Measurements from ENCODE around the gene PCED1A.
"Not testable (repeated sequence)": the region's sequence is repeated elsewhere in the genome, so short reads cannot be mapped to it uniquely, and the experiment has no call there.

The PCED1A gene

GRCh38 chr20:2826655-2827054 is 13.8 kb downstream of the PCED1A start:
- DNase-seq (ENCODE audit: low spot score) = no peak

DNA sequence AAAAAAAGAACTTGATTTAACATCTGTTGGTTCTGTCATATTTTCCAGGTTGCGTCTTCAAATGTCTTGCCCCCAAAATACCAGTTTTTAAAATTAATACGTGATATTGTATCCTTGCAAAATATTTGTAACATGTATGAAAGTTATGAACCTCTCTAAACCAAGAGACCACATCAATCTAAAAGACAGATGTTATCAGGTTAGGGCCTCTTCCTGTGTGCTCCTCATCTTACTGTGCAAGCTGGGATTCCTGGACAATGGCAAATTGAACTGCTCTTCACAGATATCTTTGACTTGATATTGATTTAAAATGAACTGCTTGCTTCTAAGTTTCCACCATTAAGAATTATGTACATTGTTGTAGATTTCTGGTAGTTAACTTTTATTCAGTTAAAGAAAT is 14.7 kb downstream of the PCED1A start:
- no peak for DNase-seq (ENCODE audit: low spot score)

- no peak for DNase-seq (ENCODE audit: low spot score)
Measured at GRCh38 chr20:2822073-2822472, 18.4 kb downstream of the PCED1A start.

GRCh38 chr20:2820896-2821869 is 19.3 kb downstream of the PCED1A start:
- DNase-seq (ENCODE audit: low spot score) = no peak

DNA sequence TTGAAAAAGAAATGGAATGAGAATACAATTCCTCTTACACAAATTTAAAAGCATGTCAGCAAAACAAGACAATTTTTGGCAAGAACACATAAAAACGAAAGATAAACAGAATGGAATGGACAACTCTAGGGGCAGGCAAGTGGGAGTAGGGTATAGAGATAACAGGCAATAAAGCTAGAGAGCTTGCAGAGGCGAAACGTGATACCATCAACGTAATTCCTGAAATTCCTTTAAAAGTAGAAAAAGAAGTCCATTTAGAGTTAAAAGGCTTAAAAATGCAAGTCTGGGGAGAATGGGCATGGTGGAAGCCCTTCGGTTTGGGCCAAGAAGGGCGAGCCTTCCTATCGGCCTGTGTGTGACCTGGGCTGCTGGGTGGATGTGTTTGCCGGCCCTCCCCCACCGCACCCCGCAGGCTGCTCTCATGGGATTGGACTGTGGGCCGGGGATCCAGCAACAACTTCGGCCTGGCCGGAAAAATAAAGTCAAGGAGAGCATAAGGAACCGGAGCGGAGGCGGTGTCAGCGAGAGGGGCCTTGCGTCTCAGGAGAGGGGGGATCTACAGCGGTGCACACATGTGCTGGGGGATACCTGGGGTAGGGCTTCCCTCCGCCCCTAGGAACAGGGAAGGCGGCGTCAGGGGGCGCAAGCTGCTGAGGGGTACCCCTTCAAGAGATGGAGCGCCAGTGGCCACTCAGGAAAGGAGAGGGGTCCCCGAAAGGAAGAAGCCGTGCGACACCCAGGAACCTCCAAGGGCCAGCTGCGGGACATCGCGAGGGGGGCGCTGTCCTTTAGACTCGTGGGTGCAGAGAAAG is 20.2 kb downstream of the PCED1A start:
- DNase-seq (ENCODE audit: low spot score) = no peak

- DNase-seq (ENCODE audit: low spot score) = no peak
Measured at GRCh38 chr20:2817891-2818595, 22.4 kb downstream of the PCED1A start.

DNA sequence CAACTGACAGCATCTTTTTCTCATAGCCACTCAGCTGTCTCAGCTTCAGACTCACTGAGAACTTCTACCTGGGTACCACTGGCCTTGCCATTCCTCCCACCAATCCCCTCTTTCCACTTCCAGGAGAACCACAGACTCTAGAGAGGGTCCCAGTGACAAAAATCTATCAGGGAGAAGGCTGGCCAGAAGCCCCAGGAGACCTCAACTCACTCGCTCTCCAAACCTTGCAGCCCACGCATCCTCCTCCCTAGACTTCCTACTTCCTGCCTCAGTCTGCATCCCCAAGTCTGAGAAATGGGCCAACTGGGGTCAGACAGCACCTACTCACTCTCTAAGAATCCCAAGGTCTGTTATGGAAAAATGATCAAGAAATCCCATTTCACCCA is 23.1 kb downstream of the PCED1A start:
- no peak for DNase-seq (ENCODE audit: low spot score)

GRCh38 chr20:2816583-2817340 is 23.7 kb downstream of the PCED1A start:
- DNase-seq (ENCODE audit: low spot score) = no peak

GRCh38 chr20:2816030-2816582 is 24.3 kb downstream of the PCED1A start, which contains the start of gene TMEM239:
TSS of gene TMEM239 (plus strand) at chr20:2816364. CDS start at chr20:2816555, 191 bp downstream.
- DNase-seq (ENCODE audit: low spot score) = no peak

GRCh38 chr20:2815242-2815900 is 25.1 kb downstream of the PCED1A start:
- no peak for DNase-seq (ENCODE audit: low spot score)

- DNase-seq (ENCODE audit: low spot score) = no peak
Measured at GRCh38 chr20:2814587-2815051, 25.8 kb downstream of the PCED1A start, which contains the start of gene C20orf141. TSS of gene C20orf141 (plus strand) at chr20:2814987. CDS start at chr20:2815185, 198 bp downstream.

DNA sequence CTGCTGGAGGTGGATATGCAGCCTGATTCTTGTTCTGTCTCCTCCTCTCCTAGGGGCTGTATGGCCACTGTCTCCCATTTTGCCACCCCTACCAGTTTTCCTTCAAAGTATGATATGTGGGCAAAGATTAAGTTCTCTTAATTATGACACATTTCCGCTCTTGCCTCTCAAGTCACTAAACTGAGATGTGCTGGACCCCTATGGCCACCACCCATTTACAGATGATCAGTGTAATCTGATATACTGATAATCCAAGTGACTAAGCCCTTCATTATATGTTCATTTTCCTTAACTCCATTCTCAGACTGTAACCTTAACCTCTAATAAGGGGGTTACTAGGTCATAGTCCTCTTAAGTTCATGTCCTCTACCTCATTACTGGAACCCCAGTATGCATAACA is 26.4 kb downstream of the PCED1A start:
- DNase-seq (ENCODE audit: low spot score) = no peak

- DNase-seq (ENCODE audit: low spot score) = no peak
Measured at GRCh38 chr20:2812189-2812588, 28.3 kb downstream of the PCED1A start.

GRCh38 chr20:2809690-2810089 is 30.8 kb downstream of the PCED1A start:
- no peak for DNase-seq (ENCODE audit: low spot score)

DNA sequence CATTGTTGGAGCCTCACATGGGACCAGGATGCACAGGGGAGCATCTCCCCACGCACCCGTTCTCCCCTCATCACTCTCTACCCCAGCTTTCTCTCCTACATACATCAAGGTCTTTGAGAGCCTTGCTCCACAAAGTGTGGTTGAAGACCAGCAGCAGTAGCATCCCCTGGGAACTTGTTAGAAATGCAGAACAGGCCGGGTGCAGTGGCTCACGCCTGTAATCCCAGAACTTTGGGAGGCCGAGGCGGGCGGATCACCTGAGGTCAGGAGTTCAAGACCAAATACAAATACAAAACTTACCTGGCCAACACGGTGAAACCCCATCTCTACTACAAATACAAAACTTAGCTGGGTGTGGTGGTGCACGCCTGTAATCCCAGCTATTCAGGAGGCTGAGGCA is 32.5 kb downstream of the PCED1A start:
- DNase-seq (ENCODE audit: low spot score) = not testable (repeated sequence)

DNA sequence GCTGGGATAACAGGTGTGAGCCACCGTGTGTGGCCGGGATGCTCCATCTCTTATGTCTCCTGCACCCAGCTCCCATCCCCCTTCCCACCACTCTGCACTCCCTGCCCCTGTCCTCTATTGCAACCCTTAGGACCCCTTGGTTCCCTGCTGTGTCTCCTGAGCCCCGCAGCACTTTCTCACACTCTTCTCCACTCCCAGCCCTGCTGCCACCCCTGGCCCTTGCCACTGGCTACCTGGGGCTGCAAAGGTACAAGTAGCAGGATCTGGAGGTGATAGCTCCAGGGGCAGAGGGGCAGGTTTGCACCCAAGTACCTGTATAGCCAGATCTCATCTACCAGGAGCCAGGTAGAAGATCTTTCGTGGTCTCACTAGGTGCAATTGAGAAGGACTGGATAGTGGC is 33.4 kb downstream of the PCED1A start:
- no peak for DNase-seq (ENCODE audit: low spot score)

- DNase-seq (ENCODE audit: low spot score) = no peak
Measured at GRCh38 chr20:2806351-2806701, 34.1 kb downstream of the PCED1A start.

- no peak for DNase-seq (ENCODE audit: low spot score)
Measured at GRCh38 chr20:2805689-2806350, 34.6 kb downstream of the PCED1A start.

- DNase-seq (ENCODE audit: low spot score) = no peak
Measured at GRCh38 chr20:2804852-2805688, 35.4 kb downstream of the PCED1A start.
